HepG2 (cell line): ENCODE measurements around the gene NPAS2. TPM values are rescaled to one million over a fixed set of nuclear protein-coding genes. Genes with fewer than 3 reads are reported as not detected.

Experiments
- CSRNP1 ChIP-seq: sonication (generic); formaldehyde crosslinking; IDR thresholded peaks from 2 replicates; pipeline ENCODE4 v1.8.1; 2023; ENCODE audit warnings: mild to moderate bottlenecking, missing genetic modification reagents
- EP300 ChIP-seq, 3 experiments: sonication (generic) in 1 of 3; formaldehyde crosslinking in 1 of 3; IDR thresholded peaks; 2 replicates each; pipeline versions ENCODE4 v1.5.1 to v1.6.1; 2011 to 2020; ENCODE audit warnings: low read depth in 2 of 3, low read length in 2 of 3, borderline replicate concordance in 1 of 3, improper control_type of control experiment in 1 of 3, mild to moderate bottlenecking in 1 of 3, missing genetic modification reagents in 1 of 3, moderate library complexity in 1 of 3
- GATAD1 ChIP-seq: IDR thresholded peaks from 2 replicates; pipeline ENCODE4 v1.6.1; 2016; ENCODE audit warnings: missing genetic modification reagents, missing compliant biosample characterization
- GPBP1L1 ChIP-seq: sonication (generic); formaldehyde crosslinking; IDR thresholded peaks from 2 replicates; pipeline ENCODE4 v1.5.0; 2020; ENCODE audit warnings: mild to moderate bottlenecking, missing genetic modification reagents
- MED13 ChIP-seq: sonication (generic); formaldehyde crosslinking; IDR thresholded peaks from 2 replicates; pipeline ENCODE4 v1.5.0; 2020; ENCODE audit warnings: missing genetic modification reagents
- NKX3-1 ChIP-seq: sonication (generic); formaldehyde crosslinking; IDR thresholded peaks from 2 replicates; pipeline ENCODE4 v1.5.0; 2020; ENCODE audit warnings: missing genetic modification reagents
- ONECUT2 ChIP-seq: sonication (generic); formaldehyde crosslinking; IDR thresholded peaks from 2 replicates; pipeline ENCODE4 v1.4.0; 2020; ENCODE audit warnings: missing genetic modification reagents
- POGZ ChIP-seq: sonication (generic); formaldehyde crosslinking; IDR thresholded peaks from 2 replicates; pipeline ENCODE4 v1.4.0; 2020; ENCODE audit warnings: mild to moderate bottlenecking, missing genetic modification reagents
- REL ChIP-seq: sonication (generic); formaldehyde crosslinking; conservative IDR thresholded peaks from 2 replicates; pipeline ENCODE4 v1.8.0; 2022; ENCODE audit warnings: mild to moderate bottlenecking, missing genetic modification reagents, moderate library complexity
- SIX1 ChIP-seq: sonication (generic); formaldehyde crosslinking; IDR thresholded peaks from 2 replicates; pipeline ENCODE4 v1.4.0; 2020; ENCODE audit warnings: missing genetic modification reagents, borderline replicate concordance
- THYN1 ChIP-seq: sonication (generic); formaldehyde crosslinking; IDR thresholded peaks from 2 replicates; pipeline ENCODE4 v1.8.1; 2023; ENCODE audit warnings: low read depth, mild to moderate bottlenecking, moderate library complexity, missing genetic modification reagents, borderline replicate concordance
- ZNF160 ChIP-seq: sonication (generic); formaldehyde crosslinking; IDR thresholded peaks from 2 replicates; pipeline ENCODE4 v1.8.0; 2022; ENCODE audit warnings: mild to moderate bottlenecking, inconsistent platforms, missing genetic modification reagents
- ZNF292 ChIP-seq: sonication (generic); formaldehyde crosslinking; IDR thresholded peaks from 2 replicates; pipeline ENCODE4 v1.8.1; 2022; ENCODE audit warnings: mild to moderate bottlenecking, low read depth, missing genetic modification reagents, borderline replicate concordance
- ZNF556 ChIP-seq: sonication (generic); formaldehyde crosslinking; IDR thresholded peaks from 2 replicates; pipeline ENCODE4 v1.4.0; 2020; ENCODE audit warnings: mild to moderate bottlenecking, missing genetic modification reagents, borderline replicate concordance
- ZNF607 ChIP-seq: sonication (generic); formaldehyde crosslinking; IDR thresholded peaks from 2 replicates; pipeline ENCODE4 v1.5.1; 2020; ENCODE audit warnings: missing genetic modification reagents, mild to moderate bottlenecking, borderline replicate concordance
- ZNF639 ChIP-seq: conservative IDR thresholded peaks from 2 replicates; pipeline ENCODE4 v1.6.1; 2018; ENCODE audit warnings: missing genetic modification reagents
- ZNF841 ChIP-seq: sonication (generic); formaldehyde crosslinking; IDR thresholded peaks from 2 replicates; pipeline ENCODE4 v1.8.1; 2023; ENCODE audit warnings: missing genetic modification reagents, borderline replicate concordance
- polyA plus RNA-seq, 8 experiments: library from polyadenylated mRNA; depleted of rRNA in 3 of 8; stranded (reverse) in 7 of 8; unstranded in 1 of 8; fragments of >200 nt; fragmentation: Illumina TruSeq in 4 of 8; extraction: Trizol in 4 of 8; gene quantifications; 2 replicates each; pipeline versions ENCODE4 v1.2.1 to v1.2.3, GENCODE V29; 2011 to 2016; ENCODE audit warnings: low read depth in 4 of 8, missing spikeins in 1 of 8, mixed read lengths in 1 of 8; ENCODE audit not compliant: insufficient read depth in 1 of 8
- total RNA-seq, 5 experiments: library from RNA; depleted of rRNA; stranded (reverse); fragments of >200 nt; fragmentation: Illumina TruSeq; extraction: Trizol; gene quantifications; 2 replicates each; pipeline ENCODE4 v1.2.3, GENCODE V29; 2016; ENCODE audit warnings: low read depth in 1 of 5
- TF ChIP-seq, protein P1 (sequence below): sonication (generic); formaldehyde crosslinking; IDR thresholded peaks from 2 replicates; pipeline ENCODE4 v1.5.0; 2020; ENCODE audit warnings: missing genetic modification reagents, mild to moderate bottlenecking, borderline replicate concordance
- TF ChIP-seq, protein P2 (sequence below): sonication (generic); formaldehyde crosslinking; IDR thresholded peaks from 2 replicates; pipeline ENCODE4 v1.5.0; 2020; ENCODE audit warnings: missing genetic modification reagents

Gene NPAS2
- total and polyA plus RNA-seq, 2 of the 13 experiments (the other 11 are each of a cell fraction or from before 2014, with no cell fraction given): 14.8 to 37.5 TPM

- TF ChIP-seq CSRNP1 (CRISPR knock-in tag): 0 out of 2 replicates have a peak, but pooled peaks have one; percentile 69
- TF ChIP-seq, protein P1, sequence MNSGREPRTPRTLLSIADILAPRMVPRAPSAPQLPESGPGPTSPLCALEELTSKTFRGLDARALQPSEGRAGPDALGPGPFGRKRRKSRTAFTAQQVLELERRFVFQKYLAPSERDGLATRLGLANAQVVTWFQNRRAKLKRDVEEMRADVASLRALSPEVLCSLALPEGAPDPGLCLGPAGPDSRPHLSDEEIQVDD (CRISPR knock-in tag): no peak
- no peak for TF ChIP-seq ZNF607 (CRISPR knock-in tag)
- no peak for TF ChIP-seq GPBP1L1 (CRISPR knock-in tag)
- TF ChIP-seq NKX3-1 (CRISPR knock-in tag): no peak
- no peak for TF ChIP-seq MED13
- peak; percentile 71; the same call in 1 of the 2 replicates for TF ChIP-seq POGZ (CRISPR knock-in tag)
- no peak for TF ChIP-seq ZNF160 (CRISPR knock-in tag)
- no peak for TF ChIP-seq ZNF841 (CRISPR knock-in tag)
- no peak for TF ChIP-seq ZNF639 (CRISPR knock-in tag)
- TF ChIP-seq GATAD1: peak; percentile 60
- TF ChIP-seq EP300 (IDR thresholded peaks at IDR 0.05; ENCODE audit: low read depth in 2 of 2, low read length in 2 of 2): peak; percentile 82 to 90
- TF ChIP-seq EP300 (CRISPR knock-in tag; IDR thresholded peaks at IDR 0.05; ENCODE audit: borderline replicate concordance): peak; percentile 87
- no peak for TF ChIP-seq THYN1 (CRISPR knock-in tag)
- TF ChIP-seq REL (CRISPR knock-in tag): 0 out of 2 replicates have a peak, but pooled peaks have one; percentile 12
- no peak for TF ChIP-seq ONECUT2 (CRISPR knock-in tag)
- peak; percentile 45; the same call in 1 of the 2 replicates for TF ChIP-seq SIX1 (CRISPR knock-in tag)
- TF ChIP-seq ZNF292 (CRISPR knock-in tag): 0 out of 2 replicates have a peak, but pooled peaks have one; percentile 69
- TF ChIP-seq, protein P2, sequence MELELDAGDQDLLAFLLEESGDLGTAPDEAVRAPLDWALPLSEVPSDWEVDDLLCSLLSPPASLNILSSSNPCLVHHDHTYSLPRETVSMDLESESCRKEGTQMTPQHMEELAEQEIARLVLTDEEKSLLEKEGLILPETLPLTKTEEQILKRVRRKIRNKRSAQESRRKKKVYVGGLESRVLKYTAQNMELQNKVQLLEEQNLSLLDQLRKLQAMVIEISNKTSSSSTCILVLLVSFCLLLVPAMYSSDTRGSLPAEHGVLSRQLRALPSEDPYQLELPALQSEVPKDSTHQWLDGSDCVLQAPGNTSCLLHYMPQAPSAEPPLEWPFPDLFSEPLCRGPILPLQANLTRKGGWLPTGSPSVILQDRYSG: no peak
- no peak; the same call in 1 of the 2 replicates for TF ChIP-seq ZNF556 (CRISPR knock-in tag)
These were observed 63.0 kb downstream of the NPAS2 start (continued) for GRCh38 chr2:100882645-100883613.
